Fibroblast of villous mesenchyme (primary cell): Measurements from ENCODE around the gene PRKAA2. TPM values are rescaled to one million over a fixed set of nuclear protein-coding genes. Genes with fewer than 3 reads are reported as not detected.
A peak's percentile ranks its signal among the peaks of the same experiment; 100 is the strongest.

ENCODE experiments used
- DNase-seq: peaks from one replicate; pipeline ENCODE4 v3.0.0-alpha.2; 2010; ENCODE audit warnings: low read depth
- H3K4me3 ChIP-seq: 2 replicates; pipeline ENCODE4 v1.5.1; 2011; ENCODE audit warnings: low read depth, mild to moderate bottlenecking, low read length
- CTCF ChIP-seq: IDR thresholded peaks from 2 replicates; pipeline ENCODE4 v1.5.1; 2012; ENCODE audit warnings: low read depth, mild to moderate bottlenecking, low read length; ENCODE audit not compliant: insufficient read depth
- total RNA-seq: library from RNA; depleted of rRNA; stranded (reverse); fragments of >200 nt; gene quantifications from 2 replicates; pipeline ENCODE4 v1.2.3, GENCODE V29; 2012

The PRKAA2 gene
- total RNA-seq, 1 donor, result 1.3 TPM

- peak; percentile 39 for DNase-seq
- TF ChIP-seq CTCF, result no peak
- H3K4me3 ChIP-seq, result peak overlapping the region; percentile 58
These were observed 823 bp upstream of the PRKAA2 start for GRCh38 chr1:56644064-56644918.

GRCh38 chr1:56645677-56646305 lies 677 bp downstream of the PRKAA2 start:
- H3K4me3 ChIP-seq, result peak overlapping the region; percentile 58
- no peak for DNase-seq
- no peak for TF ChIP-seq CTCF

GRCh38 chr1:56646611-56647010 lies 1.5 kb downstream of the PRKAA2 start:
- no peak for DNase-seq
- H3K4me3 ChIP-seq, result no peak overlapping the region
- TF ChIP-seq CTCF, result no peak

- H3K4me3 ChIP-seq, result no peak overlapping the region
- TF ChIP-seq CTCF, result no peak
- DNase-seq, result no peak
These were observed 2.0 kb downstream of the PRKAA2 start for GRCh38 chr1:56647106-56647505.

GRCh38 chr1:56648546-56648945 lies 3.4 kb downstream of the PRKAA2 start:
- no peak for DNase-seq
- H3K4me3 ChIP-seq, result no peak overlapping the region
- no peak for TF ChIP-seq CTCF

- DNase-seq, result no peak
- H3K4me3 ChIP-seq, result no peak overlapping the region
- TF ChIP-seq CTCF, result no peak
These were observed 9.2 kb downstream of the PRKAA2 start for GRCh38 chr1:56654126-56654923.
